Common myeloid progenitor, CD34-positive (primary cell): ENCODE results near the gene CCNT2.

Source experiments
- CTCF ChIA-PET: fragments of 350-600 bp; sonication (Branson Sonifier 250); formaldehyde crosslinking; loops from one replicate; lab custom pipeline; 2021; ENCODE audit warnings: antibody characterized with exemption; lab: Charles Lee
- POLR2A ChIA-PET: fragments of 350-600 bp; sonication (Branson Sonifier 250); formaldehyde crosslinking; loops from one replicate; lab custom pipeline; 2021; ENCODE audit warnings: antibody characterized with exemption; lab: Charles Lee
- DNase-seq, 3 donors: peaks; one replicate each; pipeline versions ENCODE4 v3.0.0 to v3.0.0-alpha.2; 2013
- H3K27ac ChIP-seq, 2 experiments: 1 replicate in 1 of 2; 2 replicates in 1 of 2; pipeline ENCODE4 v1.7.0; 2013; ENCODE audit warnings: inconsistent platforms in 2 of 2, low read length in 2 of 2, mild to moderate bottlenecking in 2 of 2, low read depth in 1 of 2, moderate library complexity in 1 of 2; ENCODE audit not compliant: severe bottlenecking in 2 of 2, insufficient read depth in 1 of 2, poor library complexity in 1 of 2
- H3K27me3 ChIP-seq, 5 experiments: replicated peaks in 2 of 5; 1 replicate in 3 of 5; 2 replicates in 2 of 5; pipeline versions ENCODE4 v1.6.1 to v1.7.0; 2013; ENCODE audit warnings: low read length in 4 of 5, mild to moderate bottlenecking in 2 of 5, moderate library complexity in 2 of 5, inconsistent platforms in 1 of 5; ENCODE audit not compliant: insufficient read depth in 5 of 5, control insufficient read depth in 4 of 5
- H3K36me3 ChIP-seq, 4 experiments: 1 replicate in 2 of 4; 2 replicates in 2 of 4; pipeline versions ENCODE4 v1.6.1 to v1.7.0; 2013; ENCODE audit warnings: low read length in 3 of 4, control low read depth in 1 of 4, mild to moderate bottlenecking in 1 of 4; ENCODE audit not compliant: control insufficient read depth in 4 of 4, insufficient read depth in 4 of 4
- H3K4me1 ChIP-seq, 4 experiments: 1 replicate in 3 of 4; 2 replicates in 1 of 4; pipeline versions ENCODE4 v1.6.1 to v1.7.1; 2013; ENCODE audit warnings: low read length in 3 of 4, mild to moderate bottlenecking in 3 of 4, control low read depth in 1 of 4, inconsistent platforms in 1 of 4, moderate library complexity in 1 of 4; ENCODE audit not compliant: control insufficient read depth in 4 of 4, insufficient read depth in 4 of 4; ENCODE audit errors: control extremely low read depth in 1 of 4
- H3K4me3 ChIP-seq, 7 experiments: 1 replicate in 4 of 7; 2 replicates in 3 of 7; pipeline versions ENCODE4 v1.5.1 to v1.7.0; 2013; ENCODE audit warnings: mild to moderate bottlenecking in 7 of 7, low read length in 6 of 7, moderate library complexity in 6 of 7, inconsistent platforms in 2 of 7, low read depth in 2 of 7, control low read depth in 1 of 7; ENCODE audit not compliant: insufficient read depth in 4 of 7, control insufficient read depth in 1 of 7; ENCODE audit errors: extremely low read depth in 1 of 7
- H3K9me3 ChIP-seq, 5 experiments: 1 replicate in 4 of 5; 2 replicates in 1 of 5; pipeline versions ENCODE4 v1.6.1 to v1.7.1; 2013; ENCODE audit warnings: low read length in 4 of 5, mild to moderate bottlenecking in 2 of 5, inconsistent platforms in 1 of 5, low read depth in 1 of 5, moderate library complexity in 1 of 5; ENCODE audit not compliant: control insufficient read depth in 4 of 5, insufficient read depth in 2 of 5; ENCODE audit errors: control extremely low read depth in 1 of 5
- WGBS: methylation state at CpG from one replicate; pipeline ENCODE4 v1.1.5; 2013; ENCODE audit not compliant: insufficient coverage; 5-methylcytosine and 5-hydroxymethylcytosine counted together

CCNT2 gene

GRCh38 chr2:134982603-134983002, 64.0 kb downstream of the CCNT2 start:
- WGBS, result no CpG with 5 or more reads among the region's 1 CpG
- H3K4me1 ChIP-seq, result peaks cover 0 to 8% (median 5%) of the 10 kb centered on the region in 4 experiments
- POLR2A ChIA-PET, result interaction anchor here (0.9 kb wide), 1 partner anchor 32 kb away, joined by 3 read pairs; no protein-coding TSS in a partner anchor
- no peak overlapping the region for H3K27ac ChIP-seq
- peak in 2 of 3 donors; percentile 41 to 51 for DNase-seq
- H3K27me3 ChIP-seq, result no peaks in the 10 kb centered on the region
- CTCF ChIA-PET, result interaction anchor here (0.7 kb wide), 1 partner anchor 98 kb away, joined by 4 read pairs; no protein-coding TSS in a partner anchor
- no peak overlapping the region for H3K4me3 ChIP-seq
- no peaks in the 10 kb centered on the region for H3K36me3 ChIP-seq
- peaks cover 0 to 8% (median 0%) of the 10 kb centered on the region in 5 experiments for H3K9me3 ChIP-seq

GRCh38 chr2:134985061-134985460, 66.4 kb downstream of the CCNT2 start:
- no peaks in the 10 kb centered on the region for H3K27me3 ChIP-seq
- CTCF ChIA-PET, result no interaction called here
- WGBS, result 90% methylated on average over 2 of the region's 3 CpGs
- H3K4me1 ChIP-seq, result peaks cover 0 to 8% (median 5%) of the 10 kb centered on the region in 4 experiments
- POLR2A ChIA-PET, result interaction anchor here (0.6 kb wide), 1 partner anchor 133 kb away, joined by 3 read pairs; no protein-coding TSS in a partner anchor
- H3K36me3 ChIP-seq, result no peaks in the 10 kb centered on the region
- DNase-seq, result no peak
- H3K9me3 ChIP-seq, result peaks cover 0 to 8% (median 0%) of the 10 kb centered on the region in 5 experiments
- no peak overlapping the region for H3K27ac ChIP-seq
- H3K4me3 ChIP-seq, result no peak overlapping the region

GRCh38 chr2:134988994-134989605, 70.5 kb downstream of the CCNT2 start:
- H3K36me3 ChIP-seq, result no peaks in the 10 kb centered on the region
- H3K4me1 ChIP-seq, result no peaks in the 10 kb centered on the region
- peaks cover 0 to 4% (median 0%) of the 10 kb centered on the region in 5 experiments for H3K9me3 ChIP-seq
- H3K27me3 ChIP-seq, result no peaks in the 10 kb centered on the region
- H3K4me3 ChIP-seq, result no peak overlapping the region
- peak; percentile 39 to 68 (median 63) for DNase-seq
- H3K27ac ChIP-seq, result no peak overlapping the region
- WGBS, result no CpG with 5 or more reads among the region's 3 CpGs
- ChIA-PET POLR2A (interaction anchor here (0.9 kb wide), 1 partner anchor 12 kb away, joined by 3 read pairs; no protein-coding TSS in a partner anchor), CTCF (interaction anchor here (0.9 to 6.3 kb wide), 12 partner anchors 11 to 1396 kb away, joined by 3 to 56 read pairs (median 4); no protein-coding TSS in a partner anchor)

- peaks cover 0 to 3% (median under 1%) of the 10 kb centered on the region in 5 experiments for H3K27me3 ChIP-seq
- DNase-seq, result no peak
- ChIA-PET POLR2A (no interaction called here), CTCF (interaction anchor here (5.4 kb wide), 1 partner anchor 710 kb away, joined by 50 read pairs; no protein-coding TSS in a partner anchor)
- 95% methylated on average over 2 of the region's 2 CpGs for WGBS
- peaks cover 0 to 3% (median 0%) of the 10 kb centered on the region in 4 experiments for H3K4me1 ChIP-seq
- no peak overlapping the region for H3K27ac ChIP-seq
- no peaks in the 10 kb centered on the region for H3K36me3 ChIP-seq
- H3K4me3 ChIP-seq, result no peak overlapping the region
- H3K9me3 ChIP-seq, result no peaks in the 10 kb centered on the region
These were observed 80.9 kb downstream of the CCNT2 start for GRCh38 chr2:134999521-134999920.

- Histone ChIP-seq H3K27ac (no peak overlapping the region), H3K36me3 (no peaks in the 10 kb centered on the region), H3K27me3 (peaks cover 0 to 13% (median 6%) of the 10 kb centered on the region in 5 experiments), H3K4me1 (peaks cover 0 to 3% (median 0%) of the 10 kb centered on the region in 4 experiments), H3K4me3 (no peak overlapping the region), H3K9me3 (no peaks in the 10 kb centered on the region)
- no peak for DNase-seq
- ChIA-PET POLR2A (no interaction called here), CTCF (interaction anchor here (0.6 to 6.9 kb wide), 9 partner anchors 13 to 707 kb away, joined by 3 to 56 read pairs (median 4); partner anchors contain the start of gene RAB3GAP1)
- 85% methylated on average over 2 of the region's 4 CpGs for WGBS
These were observed 84.2 kb downstream of the CCNT2 start for GRCh38 chr2:135002836-135003235.

GRCh38 chr2:135004005-135004746, 85.6 kb downstream of the CCNT2 start:
- H3K4me3 ChIP-seq, result no peak overlapping the region
- peaks cover 0 to 3% (median 0%) of the 10 kb centered on the region in 4 experiments for H3K4me1 ChIP-seq
- WGBS, result 21% methylated on average over 12 of the region's 17 CpGs
- no peak overlapping the region for H3K27ac ChIP-seq
- ChIA-PET CTCF (interaction anchor here (0.6 to 6.9 kb wide), 26 partner anchors 10 to 709 kb away, joined by 3 to 56 read pairs (median 4); partner anchors contain the start of gene RAB3GAP1), POLR2A (no interaction called here)
- no peaks in the 10 kb centered on the region for H3K36me3 ChIP-seq
- no peaks in the 10 kb centered on the region for H3K9me3 ChIP-seq
- H3K27me3 ChIP-seq, result peaks cover 0 to 13% (median 6%) of the 10 kb centered on the region in 5 experiments
- DNase-seq, result peak; percentile 62 to 74 (median 62)
